PC-9 (cell line): Measurements from ENCODE around the gene KIZ. TPM values are rescaled to one million over a fixed set of nuclear protein-coding genes. Genes with fewer than 3 reads are reported as not detected.

Experiments used
- BruUV-seq: library from RNA; stranded (reverse); fragments of 400-500 nt; replicated peaks from 2 replicates; lab custom pipeline; 2021; lab: Mats Ljungman, UMichigan
- CTCF ChIA-PET: fragments of 300-600 bp; sonication (Branson Sonifier 250); formaldehyde crosslinking; loops from one replicate; lab custom pipeline; 2022; ENCODE audit warnings: antibody characterized with exemption; lab: Charles Lee
- POLR2A ChIA-PET: fragments of 300-600 bp; sonication (Branson Sonifier 250); formaldehyde crosslinking; loops from one replicate; lab custom pipeline; 2022; ENCODE audit warnings: antibody characterized with exemption; ENCODE audit not compliant: unreplicated experiment; lab: Charles Lee
- DNase-seq, 2 experiments: peaks; one replicate each; pipeline versions ENCODE4 v3.0.0 to v3.0.0-alpha.2; 2015 to 2022; ENCODE audit warnings: mixed read lengths in 1 of 2
- H2AFZ ChIP-seq: fragments of 200-600 bp; sonication (generic); 2 replicates; pipeline ENCODE4 v1.8.1; 2017; ENCODE audit warnings: antibody characterized with exemption
- H3F3A ChIP-seq: fragments of 200-600 bp; sonication (generic); 2 replicates; pipeline ENCODE4 v1.8.1; 2017; ENCODE audit warnings: antibody characterized with exemption, mild to moderate bottlenecking, low read depth; ENCODE audit not compliant: insufficient read depth
- H3K27ac ChIP-seq: fragments of 200-600 bp; sonication (generic); 2 replicates; pipeline ENCODE4 v1.6.1; 2016; ENCODE audit warnings: mixed run types
- H3K27me3 ChIP-seq: fragments of 200-600 bp; sonication (generic); 2 replicates; pipeline ENCODE4 v1.6.1; 2016; ENCODE audit warnings: low read depth, mixed run types; ENCODE audit not compliant: insufficient read depth
- H3K36me3 ChIP-seq: fragments of 200-600 bp; sonication (generic); 2 replicates; pipeline ENCODE4 v1.6.1; 2016; ENCODE audit warnings: low read depth, mixed run types
- H3K4me1 ChIP-seq: fragments of 200-600 bp; sonication (generic); replicated peaks from 2 replicates; pipeline ENCODE4 v1.6.1; 2016; ENCODE audit warnings: mixed run types; ENCODE audit not compliant: insufficient read depth
- H3K4me2 ChIP-seq: fragments of 200-600 bp; sonication (generic); 2 replicates; pipeline ENCODE4 v1.6.1; 2017; ENCODE audit warnings: mixed run types
- H3K4me3 ChIP-seq: fragments of 200-600 bp; sonication (generic); 2 replicates; pipeline ENCODE4 v1.6.1; 2016; ENCODE audit warnings: mixed run types
- H3K79me2 ChIP-seq: fragments of 200-600 bp; sonication (generic); 2 replicates; pipeline ENCODE4 v1.6.1; 2017; ENCODE audit warnings: low read depth, mixed run types
- H3K9me2 ChIP-seq: fragments of 200-600 bp; sonication (generic); 2 replicates; pipeline ENCODE4 v1.8.1; 2017; ENCODE audit warnings: mild to moderate bottlenecking; ENCODE audit not compliant: insufficient read depth
- H3K9me3 ChIP-seq: fragments of 200-600 bp; sonication (generic); 2 replicates; pipeline ENCODE4 v1.8.1; 2016; ENCODE audit warnings: low read depth; ENCODE audit not compliant: insufficient read depth
- H4K20me1 ChIP-seq: fragments of 200-600 bp; sonication (generic); 2 replicates; pipeline ENCODE4 v1.8.1; 2017; ENCODE audit not compliant: insufficient read depth
- EZH2 ChIP-seq: fragments of 200-600 bp; sonication (generic); IDR thresholded peaks from 2 replicates; pipeline ENCODE4 v1.8.0; 2017; ENCODE audit warnings: antibody characterized with exemption, low read depth
- intact Hi-C: fragments of 100-400 bp; cut with micrococcal nuclease; formaldehyde crosslinking; loops from one replicate; pipeline ENCODE4 v1.10.0; 2022; ENCODE audit not compliant: unreplicated experiment
- total RNA-seq: library from RNA; stranded (reverse); gene quantifications from 2 replicates; pipeline ENCODE4 v1.2.3, GENCODE V29; 2021
- TF ChIP-seq, protein P1 (sequence below): fragments of 200-600 bp; sonication (generic); conservative IDR thresholded peaks from 2 replicates; pipeline ENCODE4 v1.6.1; 2017; ENCODE audit warnings: mixed run types, antibody characterized with exemption, mild to moderate bottlenecking, moderate library complexity

The KIZ gene
- total RNA-seq, 1 experiment from 2014 or later, result 21.5 TPM

DNA sequence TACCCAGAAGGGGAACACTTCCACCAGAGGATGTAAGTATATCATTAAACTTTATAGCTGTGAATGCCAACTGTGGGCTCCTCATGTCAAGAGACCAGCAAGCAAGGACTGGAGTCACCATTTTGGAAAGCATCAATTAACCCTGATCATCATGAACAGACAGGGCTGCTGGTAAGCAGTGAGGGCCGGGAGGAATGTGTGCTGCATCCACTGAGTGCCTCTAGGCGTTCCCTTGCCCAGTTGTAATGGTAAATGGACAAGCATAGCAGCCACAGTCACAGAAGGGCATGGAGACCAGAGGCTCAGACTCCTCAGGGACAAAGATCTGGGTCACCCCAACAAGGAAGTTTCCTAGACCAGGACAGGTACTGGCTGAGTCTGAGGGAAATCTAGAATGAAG lies 43.3 kb upstream of the KIZ start:
- ChIA-PET CTCF (no interaction called here), POLR2A (no interaction called here)
- TF ChIP-seq, protein P1, sequence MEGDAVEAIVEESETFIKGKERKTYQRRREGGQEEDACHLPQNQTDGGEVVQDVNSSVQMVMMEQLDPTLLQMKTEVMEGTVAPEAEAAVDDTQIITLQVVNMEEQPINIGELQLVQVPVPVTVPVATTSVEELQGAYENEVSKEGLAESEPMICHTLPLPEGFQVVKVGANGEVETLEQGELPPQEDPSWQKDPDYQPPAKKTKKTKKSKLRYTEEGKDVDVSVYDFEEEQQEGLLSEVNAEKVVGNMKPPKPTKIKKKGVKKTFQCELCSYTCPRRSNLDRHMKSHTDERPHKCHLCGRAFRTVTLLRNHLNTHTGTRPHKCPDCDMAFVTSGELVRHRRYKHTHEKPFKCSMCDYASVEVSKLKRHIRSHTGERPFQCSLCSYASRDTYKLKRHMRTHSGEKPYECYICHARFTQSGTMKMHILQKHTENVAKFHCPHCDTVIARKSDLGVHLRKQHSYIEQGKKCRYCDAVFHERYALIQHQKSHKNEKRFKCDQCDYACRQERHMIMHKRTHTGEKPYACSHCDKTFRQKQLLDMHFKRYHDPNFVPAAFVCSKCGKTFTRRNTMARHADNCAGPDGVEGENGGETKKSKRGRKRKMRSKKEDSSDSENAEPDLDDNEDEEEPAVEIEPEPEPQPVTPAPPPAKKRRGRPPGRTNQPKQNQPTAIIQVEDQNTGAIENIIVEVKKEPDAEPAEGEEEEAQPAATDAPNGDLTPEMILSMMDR, result no peak
- H3F3A ChIP-seq, result no peaks in the 10 kb centered on the region
- no peak overlapping the region for H3K4me2 ChIP-seq
- H3K4me3 ChIP-seq, result no peak overlapping the region
- no peak overlapping the region for H3K27ac ChIP-seq
- peaks cover 44% of the 10 kb centered on the region for H3K27me3 ChIP-seq
- H3K9me3 ChIP-seq, result no peaks in the 10 kb centered on the region
- no peaks in the 10 kb centered on the region for H3K36me3 ChIP-seq
- no peak overlapping the region for H2AFZ ChIP-seq
- intact Hi-C loops, result no loop called here
- no peaks in the 10 kb centered on the region for H3K4me1 ChIP-seq
- DNase-seq, result no peak
- no peaks in the 10 kb centered on the region for H3K9me2 ChIP-seq
- BruUV-seq, result no TSS peak
- H4K20me1 ChIP-seq, result no peaks in the 10 kb centered on the region
- no peaks in the 10 kb centered on the region for H3K79me2 ChIP-seq

DNA sequence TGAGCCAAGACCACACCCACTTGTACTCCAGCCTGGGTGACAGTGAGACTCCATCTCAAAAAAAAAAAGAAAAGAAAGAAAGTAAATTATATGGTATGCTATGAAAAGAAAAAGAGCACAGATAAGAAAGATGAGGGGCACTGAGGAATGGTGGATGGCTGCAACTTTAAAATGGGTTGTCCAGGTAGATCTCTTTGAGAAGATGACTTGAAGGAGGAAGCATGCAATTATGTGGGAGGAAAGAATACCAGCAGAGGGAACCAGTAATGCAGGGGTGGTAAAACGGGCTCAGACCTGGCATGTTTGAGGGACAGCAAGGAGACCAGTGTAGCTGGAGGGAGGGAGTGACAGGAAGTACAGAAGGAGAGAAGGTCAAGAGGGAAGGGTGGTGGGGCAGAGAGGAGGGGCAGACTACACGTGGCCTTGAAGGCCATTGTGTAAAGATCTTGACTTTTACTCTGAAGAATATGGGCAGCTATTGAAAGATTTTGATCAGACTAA lies 42.0 kb upstream of the KIZ start:
- Histone ChIP-seq H3K9me2 (no peaks in the 10 kb centered on the region), H3K79me2 (no peaks in the 10 kb centered on the region), H3F3A (no peaks in the 10 kb centered on the region), H3K27me3 (peaks cover 53% of the 10 kb centered on the region), H2AFZ (no peak overlapping the region), H3K4me2 (no peak overlapping the region), H4K20me1 (no peaks in the 10 kb centered on the region), H3K4me1 (no peaks in the 10 kb centered on the region), H3K4me3 (no peak overlapping the region), H3K27ac (no peak overlapping the region), H3K9me3 (no peaks in the 10 kb centered on the region), H3K36me3 (no peaks in the 10 kb centered on the region)
- ChIA-PET CTCF (no interaction called here), POLR2A (no interaction called here)
- DNase-seq, result no peak
- BruUV-seq, result no TSS peak
- intact Hi-C loops, result no loop called here
- TF ChIP-seq, protein P1, result no peak
- TF ChIP-seq EZH2, result no peak

DNA sequence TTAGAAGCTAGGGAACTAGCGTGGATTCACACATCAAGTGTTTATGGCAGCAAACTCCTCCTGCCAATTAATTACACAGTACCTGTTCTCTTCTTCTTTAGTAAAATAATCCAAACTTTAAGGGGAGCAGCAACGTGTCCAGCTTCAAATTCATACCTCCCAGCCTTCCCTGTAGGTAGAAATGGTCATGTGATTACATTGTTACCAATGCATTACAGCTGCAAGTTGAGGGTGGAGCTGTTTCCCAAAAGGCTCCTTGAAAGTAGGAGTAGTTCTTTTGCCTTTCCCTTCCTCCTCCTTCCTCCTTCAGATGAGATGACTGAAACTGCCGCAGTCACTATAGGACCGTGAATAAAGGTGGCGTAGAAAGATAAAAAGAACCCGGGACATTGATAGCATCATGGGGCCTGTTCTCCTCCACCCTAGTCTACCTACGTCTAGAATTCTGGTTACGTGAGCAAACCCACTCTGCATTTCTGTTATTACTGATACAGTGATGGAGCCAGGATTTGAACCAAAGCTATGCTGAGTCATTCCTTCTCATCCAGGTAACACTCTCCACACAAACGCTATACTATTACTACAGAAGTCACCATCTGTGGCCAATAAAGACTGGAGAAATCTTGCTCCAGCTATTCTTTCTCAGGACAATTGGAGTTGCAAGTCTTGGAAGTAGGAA lies 37.9 kb upstream of the KIZ start:
- intact Hi-C loops, result no loop called here
- Histone ChIP-seq H3K36me3 (no peaks in the 10 kb centered on the region), H3K9me3 (no peaks in the 10 kb centered on the region; the same call in 1 of the 2 replicates), H3K4me3 (no peak overlapping the region), H3K9me2 (no peaks in the 10 kb centered on the region), H3K4me1 (no peaks in the 10 kb centered on the region), H3K27ac (no peak overlapping the region), H4K20me1 (no peaks in the 10 kb centered on the region), H3F3A (no peaks in the 10 kb centered on the region), H3K79me2 (no peaks in the 10 kb centered on the region), H3K4me2 (no peak overlapping the region), H2AFZ (no peak overlapping the region), H3K27me3 (peaks cover 69% of the 10 kb centered on the region)
- CTCF ChIA-PET, result no interaction called here
- no peak for DNase-seq
- BruUV-seq, result no TSS peak
- POLR2A ChIA-PET, result no interaction called here
- no peak for TF ChIP-seq EZH2
- TF ChIP-seq, protein P1, result no peak
